HepG2 (cell line): ENCODE data around the gene ZFPL1. TPM values are rescaled to one million over a fixed set of nuclear protein-coding genes. Genes with fewer than 3 reads are reported as not detected.

ENCODE experiments used
- ATAC-seq: fragments of 200-7000 bp; cut with Tn5 transposase; 3 replicates; pipeline ENCODE4 v1.9.1; 2020; ENCODE audit warnings: mild to moderate bottlenecking, moderate library complexity
- BruUV-seq: library from RNA; stranded (reverse); fragments of 400-500 nt; replicated peaks from 2 replicates; lab custom pipeline; 2021; lab: Mats Ljungman, UMichigan
- CTCF ChIA-PET: fragments of 300-600 bp; formaldehyde crosslinking; extraction: SDS; loops from one replicate; lab custom pipeline; 2021; ENCODE audit warnings: low total read pairs, inconsistent platforms, low intra/inter-chr PET ratio; lab: Yijun Ruan, JAX
- POLR2A ChIA-PET: fragments of 350-600 bp; sonication (Branson Sonifier 250); formaldehyde crosslinking; loops from one replicate; lab custom pipeline; 2020; ENCODE audit warnings: antibody characterized with exemption, inconsistent platforms; lab: Yijun Ruan, JAX
- DNase-seq: peaks from one replicate; pipeline ENCODE4 v3.0.0-alpha.2; 2015; ENCODE audit warnings: low spot score
- FAIRE-seq: peaks from 3 replicates; lab custom pipeline; 2011; peaks lifted over from hg19 to GRCh38; lab: Jason Lieb, UNC
- H2AFZ ChIP-seq: one replicate; pipeline ENCODE4 v1.6.1; 2011; ENCODE audit warnings: low read length, inconsistent platforms
- H3K27ac ChIP-seq: fragments of 300-600 bp; 3 replicates; pipeline ENCODE4 v1.8.0; 2011; ENCODE audit warnings: mixed run types, mild to moderate bottlenecking, mixed read lengths, low read length, inconsistent platforms; ENCODE audit not compliant: insufficient read depth; ENCODE audit errors: extremely low read length
- H3K27me3 ChIP-seq, 2 experiments: fragments of 200-600 bp in 1 of 2; 2 replicates in 1 of 2; 3 replicates in 1 of 2; pipeline versions ENCODE4 v1.6.0 to v1.8.0; 2011; ENCODE audit warnings: low read length in 2 of 2, mild to moderate bottlenecking in 2 of 2, moderate library complexity in 2 of 2, inconsistent platforms in 1 of 2; ENCODE audit not compliant: insufficient read depth in 2 of 2, control insufficient read depth in 1 of 2
- H3K36me3 ChIP-seq, 2 experiments: fragments of 200-600 bp in 1 of 2; replicated peaks in 1 of 2; 2 replicates in 1 of 2; 3 replicates in 1 of 2; pipeline versions ENCODE4 v1.5.1 to v1.8.0; 2011; ENCODE audit warnings: low read length in 2 of 2, inconsistent platforms in 1 of 2; ENCODE audit not compliant: insufficient read depth in 2 of 2, control insufficient read depth in 1 of 2
- H3K4me1 ChIP-seq: 2 replicates; pipeline ENCODE4 v1.5.1; 2012; ENCODE audit warnings: low read length, inconsistent platforms; ENCODE audit not compliant: insufficient read depth
- H3K4me2 ChIP-seq: 2 replicates; pipeline ENCODE4 v1.6.0; 2011; ENCODE audit warnings: low read depth, low read length, inconsistent platforms
- H3K4me3 ChIP-seq, 3 experiments: fragments of 200-600 bp in 1 of 3; sonication (generic), shearing (Covaris generic) in 1 of 3; replicated peaks in 1 of 3; 2 replicates each; pipeline ENCODE4 v1.5.1; 2011 to 2016; ENCODE audit warnings: low read length in 3 of 3, inconsistent platforms in 2 of 3, low read depth in 2 of 3, mild to moderate bottlenecking in 2 of 3, control low read depth in 1 of 3, mixed read lengths in 1 of 3; ENCODE audit not compliant: insufficient read depth in 1 of 3
- H3K79me2 ChIP-seq: one replicate; pipeline ENCODE4 v1.6.1; 2011; ENCODE audit warnings: low read length, inconsistent platforms; ENCODE audit not compliant: insufficient read depth
- H3K9ac ChIP-seq: 2 replicates; pipeline ENCODE4 v1.6.0; 2011; ENCODE audit warnings: mild to moderate bottlenecking, low read depth, low read length, inconsistent platforms; ENCODE audit not compliant: insufficient read depth
- H3K9me3 ChIP-seq: 2 replicates; pipeline ENCODE4 v1.5.1; 2012; ENCODE audit warnings: mild to moderate bottlenecking, low read length
- H4K20me1 ChIP-seq: 2 replicates; pipeline ENCODE4 v1.6.0; 2011; ENCODE audit warnings: inconsistent platforms, mild to moderate bottlenecking, low read length, moderate library complexity; ENCODE audit not compliant: insufficient read depth
- BRF2 ChIP-seq: sonication (generic); formaldehyde crosslinking; IDR thresholded peaks from 2 replicates; pipeline ENCODE4 v1.8.1; 2022; ENCODE audit warnings: mild to moderate bottlenecking, missing genetic modification reagents
- IRF1 ChIP-seq: sonication (generic); formaldehyde crosslinking; IDR thresholded peaks from 2 replicates; pipeline ENCODE4 v1.4.0; 2020; ENCODE audit warnings: low read depth, mild to moderate bottlenecking, missing genetic modification reagents
- MXD4 ChIP-seq: IDR thresholded peaks from 2 replicates; pipeline ENCODE4 v1.6.1; 2016; ENCODE audit warnings: mild to moderate bottlenecking, missing biosample characterization, missing genetic modification reagents
- NFE2L2 ChIP-seq: fragments of 150-350 bp; IDR thresholded peaks from 2 replicates; pipeline ENCODE4 v1.6.1; 2014; ENCODE audit warnings: low read length
- PAX8 ChIP-seq: sonication (generic); formaldehyde crosslinking; IDR thresholded peaks from 2 replicates; pipeline ENCODE4 v1.8.0; 2022; ENCODE audit warnings: mild to moderate bottlenecking, missing genetic modification reagents, borderline replicate concordance
- PHF8 ChIP-seq: sonication (generic); formaldehyde crosslinking; IDR thresholded peaks from 2 replicates; pipeline ENCODE4 v1.5.0; 2020; ENCODE audit warnings: missing genetic modification reagents
- PRDM10 ChIP-seq: sonication (generic); formaldehyde crosslinking; IDR thresholded peaks from 2 replicates; pipeline ENCODE4 v1.4.0; 2020; ENCODE audit warnings: low read depth, missing genetic modification reagents
- RAD21 ChIP-seq: fragments of 450-650 bp; formaldehyde crosslinking; IDR thresholded peaks from 2 replicates; pipeline ENCODE4 v1.5.0; 2020; ENCODE audit warnings: mild to moderate bottlenecking
- SRSF9 ChIP-seq: fragments of 200-400 bp; formaldehyde crosslinking; IDR thresholded peaks from 2 replicates; pipeline ENCODE4 v1.6.1; 2018; ENCODE audit warnings: borderline replicate concordance, mild to moderate bottlenecking, low read depth, low read length; ENCODE audit not compliant: insufficient read depth, poor library complexity, severe bottlenecking
- STAT6 ChIP-seq: sonication (generic); formaldehyde crosslinking; IDR thresholded peaks from 2 replicates; pipeline ENCODE4 v1.4.0; 2020; ENCODE audit warnings: missing genetic modification reagents, mild to moderate bottlenecking, borderline replicate concordance
- YEATS4 ChIP-seq: sonication (generic); formaldehyde crosslinking; IDR thresholded peaks from 2 replicates; pipeline ENCODE4 v1.4.0; 2020; ENCODE audit warnings: missing genetic modification reagents, borderline replicate concordance
- ZNF143 ChIP-seq: sonication (generic); formaldehyde crosslinking; IDR thresholded peaks from 2 replicates; pipeline ENCODE4 v1.4.0; 2020; ENCODE audit warnings: missing genetic modification reagents
- ZNF160 ChIP-seq: sonication (generic); formaldehyde crosslinking; IDR thresholded peaks from 2 replicates; pipeline ENCODE4 v1.8.0; 2022; ENCODE audit warnings: mild to moderate bottlenecking, inconsistent platforms, missing genetic modification reagents
- ZNF3 ChIP-seq: IDR thresholded peaks from 2 replicates; pipeline ENCODE4 v1.7.0; 2017; ENCODE audit warnings: inconsistent platforms
- ZNF629 ChIP-seq: sonication (generic); formaldehyde crosslinking; conservative IDR thresholded peaks from 2 replicates; pipeline ENCODE4 v1.5.0; 2020; ENCODE audit warnings: missing genetic modification reagents
- ZNF83 ChIP-seq: sonication (generic); formaldehyde crosslinking; IDR thresholded peaks from 2 replicates; pipeline ENCODE4 v1.4.0; 2020; ENCODE audit warnings: missing genetic modification reagents, mild to moderate bottlenecking, borderline replicate concordance
- WGBS: methylation state at CpG from one replicate; pipeline ENCODE4 v1.1.6; 2017; ENCODE audit warnings: low lambda C conversion rate; 5-methylcytosine and 5-hydroxymethylcytosine counted together
- in situ Hi-C: cut with HindIII; loops from 2 replicates; pipeline ENCODE4 v1.10.0; 2017; ENCODE audit warnings: low pct_unique_long_range_greater_than_20kb; ENCODE audit not compliant: extremely low pct_ligation_motif_present
- intact Hi-C: fragments of 100-400 bp; cut with micrococcal nuclease; formaldehyde crosslinking; loops from one replicate; pipeline ENCODE4 v1.10.0; 2022; ENCODE audit not compliant: unreplicated experiment
- polyA plus RNA-seq, 8 experiments: library from polyadenylated mRNA; depleted of rRNA in 3 of 8; stranded (reverse) in 7 of 8; unstranded in 1 of 8; fragments of >200 nt; fragmentation: Illumina TruSeq in 4 of 8; extraction: Trizol in 4 of 8; gene quantifications; 2 replicates each; pipeline versions ENCODE4 v1.2.1 to v1.2.3, GENCODE V29; 2011 to 2016; ENCODE audit warnings: low read depth in 4 of 8, missing spikeins in 1 of 8, mixed read lengths in 1 of 8; ENCODE audit not compliant: insufficient read depth in 1 of 8
- total RNA-seq, 5 experiments: library from RNA; depleted of rRNA; stranded (reverse); fragments of >200 nt; fragmentation: Illumina TruSeq; extraction: Trizol; gene quantifications; 2 replicates each; pipeline ENCODE4 v1.2.3, GENCODE V29; 2016; ENCODE audit warnings: low read depth in 1 of 5

The ZFPL1 gene
- total and polyA plus RNA-seq, 2 of the 13 experiments (the other 11 are each of a cell fraction or from before 2014, with no cell fraction given) = 32.2 to 56.0 TPM

- no peak for TF ChIP-seq PAX8 (CRISPR knock-in tag)
- no peak for TF ChIP-seq ZNF143 (CRISPR knock-in tag)
- TF ChIP-seq PHF8 (CRISPR knock-in tag) = 0 out of 2 replicates have a peak, but pooled peaks have one; percentile 3
- TF ChIP-seq ZNF629 (CRISPR knock-in tag) = no peak
- peak; percentile 92 for TF ChIP-seq ZNF3
- no peak for TF ChIP-seq IRF1
These were observed 26.5 kb upstream of the ZFPL1 start (continued) for GRCh38 chr11:65057526-65057925.

- Histone ChIP-seq H3K9me3 (no peaks in the 10 kb centered on the region), H3K9ac (peak overlapping the region; percentile 42), H3K79me2 (no peaks in the 10 kb centered on the region), H4K20me1 (no peaks in the 10 kb centered on the region), H3K27me3 (no peaks in the 10 kb centered on the region), H3K4me2 (peak overlapping the region; percentile 82), H2AFZ (no peak overlapping the region), H3K27ac (peak overlapping the region; percentile 24), H3K4me1 (peaks cover 61% of the 10 kb centered on the region), H3K4me3 (peak overlapping the region; percentile 32 to 75 (median 57); a peak in 5 of 6 replicates), H3K36me3 (no peaks in the 10 kb centered on the region)
- ChIA-PET CTCF (no interaction called here), POLR2A (interaction anchor here (0.6 to 4.1 kb wide), 11 partner anchors 9 to 112 kb away, joined by 3 to 39 read pairs (median 6); partner anchors contain the start of genes ARL2, FAU, MRPL49 and SAC3D1)
- in situ Hi-C loops (no loop called here), intact Hi-C loops (no loop called here)
- DNase-seq = no peak
- peak; percentile 64 for ATAC-seq
- no CpG with 5 or more reads among the region's 13 CpGs for WGBS
- BruUV-seq = no TSS peak
- no peak for FAIRE-seq
- TF ChIP-seq STAT6 (CRISPR knock-in tag) (no peak), RAD21 (CRISPR knock-in tag) (peak; percentile 17; the same call in 1 of the 2 replicates), YEATS4 (CRISPR knock-in tag) (0 out of 2 replicates have a peak, but pooled peaks have one; percentile 13), PRDM10 (CRISPR knock-in tag) (no peak), BRF2 (CRISPR knock-in tag) (no peak), ZNF83 (no peak), SRSF9 (no peak), ZNF160 (CRISPR knock-in tag) (0 out of 2 replicates have a peak, but pooled peaks have one; percentile 72), MXD4 (CRISPR knock-in tag) (no peak), NFE2L2 (no peak)
These were observed 26.0 kb upstream of the ZFPL1 start for GRCh38 chr11:65058012-65058411.
